Stimulated activated CD4-positive, alpha-beta T cell treated with anti-CD3 and anti-CD28 coated beads, Interleukin-1b, Interleukin-23, amount 100 ng/mL, for 1 hour (primary cell): ENCODE data around the gene SHC4.
"Not testable (repeated sequence)": the region's sequence is repeated elsewhere in the genome, so short reads cannot be mapped to it uniquely, and the experiment has no call there.

Experiments used
- DNase-seq, 2 donors: peaks; one replicate each; pipeline ENCODE4 v3.0.0-alpha.2; 2020; ENCODE audit warnings: low read depth in 2 of 2

The SHC4 gene

GRCh38 chr15:48796930-48797329 lies 166.8 kb downstream of the SHC4 start:
- no peak for DNase-seq

DNA sequence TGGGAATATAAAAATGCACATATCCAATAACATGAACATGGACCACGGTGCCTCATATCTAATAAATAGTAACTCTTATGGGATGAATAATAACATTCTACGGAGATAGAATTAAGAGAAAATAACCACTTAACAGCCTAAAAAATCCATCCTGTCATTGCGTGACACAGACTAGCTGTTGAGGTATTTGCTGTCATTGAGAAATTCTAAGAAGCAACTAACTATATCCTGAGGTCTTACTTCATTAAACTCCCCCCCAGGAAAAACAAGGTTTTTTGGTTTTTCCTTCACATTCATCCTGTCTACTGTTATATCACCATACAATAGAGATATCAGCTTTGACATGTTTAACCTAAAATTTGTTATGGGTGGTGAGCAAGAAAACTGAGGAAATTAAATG lies 167.2 kb downstream of the SHC4 start:
- DNase-seq: no peak

GRCh38 chr15:48795901-48796300 lies 167.8 kb downstream of the SHC4 start:
- DNase-seq: no peak

GRCh38 chr15:48794697-48795134 lies 169.0 kb downstream of the SHC4 start:
- DNase-seq: no peak

- DNase-seq: no peak
Measured at GRCh38 chr15:48792408-48792807, 171.3 kb downstream of the SHC4 start.

GRCh38 chr15:48790466-48791115 lies 173.1 kb downstream of the SHC4 start:
- DNase-seq: not testable (repeated sequence)

DNA sequence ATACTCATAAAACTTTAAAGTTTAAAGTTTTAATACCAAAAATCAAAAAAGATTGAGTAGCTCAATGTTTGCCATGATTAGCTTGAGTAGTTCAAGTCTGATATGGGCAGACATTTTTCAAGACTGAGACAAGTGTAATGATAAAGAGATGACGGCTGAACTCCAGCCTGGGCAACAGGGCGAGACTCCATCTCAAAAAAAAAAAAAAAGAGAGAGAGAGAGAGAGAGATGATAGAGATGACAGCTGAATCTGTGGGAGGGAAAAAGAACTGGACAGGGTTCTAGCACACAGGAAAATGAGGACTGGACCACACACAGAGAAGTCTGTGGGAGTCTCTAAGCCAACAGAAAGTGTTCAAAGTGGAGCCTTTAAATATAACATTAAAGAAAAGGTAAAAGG lies 178.0 kb downstream of the SHC4 start:
- DNase-seq: no peak

GRCh38 chr15:48785195-48785594 lies 178.5 kb downstream of the SHC4 start:
- DNase-seq: no peak

- DNase-seq: no peak
Measured at GRCh38 chr15:48784756-48785155, 179.0 kb downstream of the SHC4 start.

DNA sequence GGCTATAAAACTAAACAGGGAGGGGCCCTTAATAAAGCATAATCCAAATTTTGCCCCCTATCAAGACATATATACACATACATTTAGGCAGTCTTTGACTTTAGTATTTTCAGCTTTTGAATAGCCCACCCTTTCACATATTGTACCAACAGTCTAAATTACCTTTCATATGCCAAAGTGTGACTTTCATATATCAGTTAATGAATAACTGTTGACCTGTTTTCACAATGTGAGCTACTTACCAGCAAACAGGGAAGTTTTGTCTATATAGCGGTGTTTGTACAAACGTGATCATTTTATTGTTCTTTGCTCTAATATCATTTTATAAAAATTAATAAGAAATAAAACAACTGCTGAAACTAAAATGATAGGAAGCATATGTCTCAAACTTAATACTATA lies 180.8 kb downstream of the SHC4 start:
- DNase-seq: no peak

DNA sequence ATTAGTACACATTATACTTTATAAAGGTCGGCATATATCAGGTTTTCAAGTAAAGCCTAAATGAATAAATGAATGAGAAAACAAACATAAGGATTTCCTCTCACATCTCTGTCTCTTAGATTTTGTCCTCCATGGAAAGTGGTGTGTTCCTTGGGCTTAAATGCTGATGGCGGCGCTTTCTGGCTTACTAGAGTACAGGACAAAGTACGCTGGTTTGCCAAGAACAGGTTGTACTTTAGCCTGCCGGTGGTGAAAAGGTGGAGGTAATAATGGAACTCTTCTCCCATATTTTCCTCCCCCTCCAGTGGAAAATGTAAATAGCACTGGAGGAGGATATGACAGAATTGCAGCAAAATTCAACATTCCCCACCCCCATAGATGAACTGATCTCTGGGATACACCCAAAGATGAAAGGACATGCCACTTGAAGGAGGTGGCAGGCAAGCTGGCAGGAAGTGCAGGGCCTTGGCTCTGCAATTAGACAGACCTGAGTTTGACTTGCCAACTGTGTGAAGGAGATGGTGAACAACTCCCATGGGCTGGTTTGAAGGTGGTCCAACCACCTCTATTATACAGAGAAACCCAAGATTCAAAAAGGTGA lies 182.1 kb downstream of the SHC4 start:
- no peak for DNase-seq

DNA sequence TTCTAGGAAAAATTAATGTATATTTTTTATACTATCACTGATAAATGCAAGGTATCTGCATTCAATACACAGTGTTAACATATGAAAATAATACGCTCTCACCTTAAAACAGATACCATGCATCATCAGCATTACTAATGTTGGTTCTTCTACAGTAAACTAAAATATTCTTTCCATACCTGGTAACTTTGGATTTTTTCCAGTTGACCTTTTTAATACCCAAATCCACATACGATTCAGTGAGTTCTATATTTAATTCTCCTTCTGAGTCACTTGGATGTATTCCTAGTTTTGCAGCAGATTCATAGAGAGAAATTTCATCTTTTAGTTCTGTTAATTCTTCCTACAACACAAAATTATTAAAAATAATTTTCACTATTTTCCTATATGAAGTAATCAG lies 182.7 kb downstream of the SHC4 start:
- no peak for DNase-seq

DNA sequence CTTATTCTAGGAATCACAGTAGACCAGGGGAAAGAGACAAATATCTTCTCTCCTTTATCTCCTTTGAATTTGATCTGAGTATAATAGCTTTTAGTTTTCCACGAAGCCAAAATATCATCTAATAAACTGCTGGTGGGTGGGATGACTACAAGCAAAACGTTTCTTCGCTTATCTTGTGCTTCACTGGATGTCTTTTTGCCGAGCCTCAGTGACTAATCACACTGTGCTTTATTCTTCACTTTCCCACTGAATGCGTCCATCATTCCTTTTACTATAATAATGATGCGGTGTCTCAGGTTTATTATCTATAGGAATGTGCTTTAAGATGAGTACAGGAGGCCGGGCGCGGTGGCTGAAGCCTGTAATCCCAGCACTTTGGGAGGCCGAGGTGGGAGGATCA lies 185.4 kb downstream of the SHC4 start:
- DNase-seq: no peak

- no peak for DNase-seq
Measured at GRCh38 chr15:48777645-48778330, 185.9 kb downstream of the SHC4 start.

- no peak for DNase-seq
Measured at GRCh38 chr15:48775546-48775945, 188.2 kb downstream of the SHC4 start.

GRCh38 chr15:48774484-48774883 lies 189.2 kb downstream of the SHC4 start:
- DNase-seq: no peak
